PC-9 (cell line): ENCODE results near the gene SFTPD.

Experiments
- CTCF ChIP-seq: fragments of 200-600 bp; sonication (generic); conservative IDR thresholded peaks from 2 replicates; pipeline ENCODE4 v1.6.1; 2017; ENCODE audit warnings: mixed run types, antibody characterized with exemption, mild to moderate bottlenecking, moderate library complexity
- EZH2 ChIP-seq: fragments of 200-600 bp; sonication (generic); IDR thresholded peaks from 2 replicates; pipeline ENCODE4 v1.8.0; 2017; ENCODE audit warnings: antibody characterized with exemption, low read depth

GRCh38 chr10:79927111-79927828 is 21.6 kb downstream of the SFTPD start:
- TF ChIP-seq CTCF (no peak), EZH2 (no peak)
